ENCODE results near the gene TEK. TPM values are rescaled to one million over a fixed set of nuclear protein-coding genes. Genes with fewer than 3 reads are reported as not detected.

Gene TEK
- total RNA-seq, 1 experiment from 2014 or later, result 0.45 TPM

GRCh38 chr9:27272103-27272502 is 163.1 kb downstream of the TEK start:
- DNase-seq, result no peak
- H3K27me3 ChIP-seq (ENCODE audit: control insufficient read depth, insufficient read depth, low read length), result no peaks in the 10 kb centered on the region
- no peaks in the 10 kb centered on the region for H3K36me3 ChIP-seq (replicated peaks; ENCODE audit: control insufficient read depth, insufficient read depth, low read length)
- H3K4me3 ChIP-seq (ENCODE audit: insufficient read depth, low read depth, low read length), result no peak overlapping the region

- DNase-seq, result no peak
- Histone ChIP-seq H3K36me3 (replicated peaks; ENCODE audit: control insufficient read depth, insufficient read depth, low read length) (no peaks in the 10 kb centered on the region), H3K4me3 (ENCODE audit: insufficient read depth, low read depth, low read length) (no peak overlapping the region), H3K27me3 (ENCODE audit: control insufficient read depth, insufficient read depth, low read length) (no peaks in the 10 kb centered on the region)
These were observed 164.2 kb downstream of the TEK start for GRCh38 chr9:27273186-27273585.

GRCh38 chr9:27276193-27277030 is 167.4 kb downstream of the TEK start:
- H3K27me3 ChIP-seq (ENCODE audit: control insufficient read depth, insufficient read depth, low read length), result no peaks in the 10 kb centered on the region
- no peak overlapping the region for H3K4me3 ChIP-seq (ENCODE audit: insufficient read depth, low read depth, low read length)
- H3K36me3 ChIP-seq (replicated peaks; ENCODE audit: control insufficient read depth, insufficient read depth, low read length), result no peaks in the 10 kb centered on the region
- peak; percentile 53 for DNase-seq

- Histone ChIP-seq H3K27me3 (ENCODE audit: control insufficient read depth, insufficient read depth, low read length) (no peaks in the 10 kb centered on the region), H3K4me3 (ENCODE audit: insufficient read depth, low read depth, low read length) (no peak overlapping the region), H3K36me3 (replicated peaks; ENCODE audit: control insufficient read depth, insufficient read depth, low read length) (no peaks in the 10 kb centered on the region)
- DNase-seq, result no peak
These were observed 169.3 kb downstream of the TEK start for GRCh38 chr9:27278374-27278773.

- Histone ChIP-seq H3K36me3 (replicated peaks; ENCODE audit: control insufficient read depth, insufficient read depth, low read length) (no peaks in the 10 kb centered on the region), H3K4me3 (ENCODE audit: insufficient read depth, low read depth, low read length) (no peak overlapping the region), H3K27me3 (ENCODE audit: control insufficient read depth, insufficient read depth, low read length) (no peaks in the 10 kb centered on the region)
- no peak for DNase-seq
These were observed 170.6 kb downstream of the TEK start for GRCh38 chr9:27279611-27280010.

Other genes starting within 250 kb of the TEK start
- gene CAAP1, start 216.4 kb upstream of the TEK start, total RNA-seq (2014; rRNA removed; shearing (Covaris generic)), result 38.5 and 57.0 TPM in 2 replicates
- gene PLAA, start 162.0 kb upstream of the TEK start, total RNA-seq (2014; rRNA removed; shearing (Covaris generic)), result 44.6 and 46.5 TPM in 2 replicates
- 6.2 and 11.3 TPM in 2 replicates for gene IFT74, start 152.8 kb upstream of the TEK start, total RNA-seq (2014; rRNA removed; shearing (Covaris generic))
- gene LRRC19, start 103.6 kb upstream of the TEK start, total RNA-seq (2014; rRNA removed; shearing (Covaris generic)), result not detected in 2 replicates
- 0.31 and 2.1 TPM in 2 replicates for gene EQTN, start 187.9 kb downstream of the TEK start, total RNA-seq (2014; rRNA removed; shearing (Covaris generic))